Cardiac muscle cell (in vitro differentiated cells and primary cell): ENCODE measurements around the gene TM4SF20. TPM values are rescaled to one million over a fixed set of nuclear protein-coding genes. Genes with fewer than 3 reads are reported as not detected.
A peak's percentile ranks its signal among the peaks of the same experiment; 100 is the strongest.

Experiments used
- DNase-seq, 2 donors: peaks; one replicate each; pipeline versions ENCODE4 v3.0.0 to v3.0.0-alpha.2; 2010 to 2017; ENCODE audit warnings: low read depth in 1 of 2, low spot score in 1 of 2
- H3K27ac ChIP-seq: fragments of 200-600 bp; sonication (generic); 2 replicates; pipeline ENCODE4 v1.5.1; 2016
- H3K27me3 ChIP-seq: fragments of 200-600 bp; sonication (generic); 2 replicates; pipeline ENCODE4 v1.6.0; 2016; ENCODE audit warnings: control low read depth
- H3K36me3 ChIP-seq: fragments of 200-600 bp; sonication (generic); 2 replicates; pipeline ENCODE4 v1.5.1; 2016; ENCODE audit warnings: control low read depth
- H3K4me1 ChIP-seq: fragments of 200-600 bp; sonication (generic); 2 replicates; pipeline ENCODE4 v1.8.1; 2017; ENCODE audit warnings: low read depth, mild to moderate bottlenecking, mixed run types
- H3K4me3 ChIP-seq: fragments of 200-600 bp; sonication (generic); 2 replicates; pipeline ENCODE4 v1.5.1; 2016; ENCODE audit warnings: mild to moderate bottlenecking
- H3K9me3 ChIP-seq: fragments of 200-600 bp; sonication (generic); 2 replicates; pipeline ENCODE4 v1.5.1; 2017; ENCODE audit warnings: low read depth, mild to moderate bottlenecking, control low read depth
- polyA plus RNA-seq: library from polyadenylated mRNA; unstranded; fragments of >200 nt; fragmentation: Nextera tagmentation; extraction: Ambion mirVana; gene quantifications from 2 replicates; pipeline ENCODE4 v1.2.1, GENCODE V29; 2016
- total RNA-seq: library from RNA; depleted of rRNA; stranded (reverse); fragments of >200 nt; gene quantifications from 2 replicates; pipeline ENCODE4 v1.2.3, GENCODE V29; 2016
- TF ChIP-seq, protein P1 (sequence below): IDR thresholded peaks from 2 replicates; pipeline ENCODE4 v1.5.1; 2012; ENCODE audit warnings: low read depth, mild to moderate bottlenecking, low read length

TM4SF20 gene
- total and polyA plus RNA-seq, 2 experiments from 2014 or later, result not detected

DNA sequence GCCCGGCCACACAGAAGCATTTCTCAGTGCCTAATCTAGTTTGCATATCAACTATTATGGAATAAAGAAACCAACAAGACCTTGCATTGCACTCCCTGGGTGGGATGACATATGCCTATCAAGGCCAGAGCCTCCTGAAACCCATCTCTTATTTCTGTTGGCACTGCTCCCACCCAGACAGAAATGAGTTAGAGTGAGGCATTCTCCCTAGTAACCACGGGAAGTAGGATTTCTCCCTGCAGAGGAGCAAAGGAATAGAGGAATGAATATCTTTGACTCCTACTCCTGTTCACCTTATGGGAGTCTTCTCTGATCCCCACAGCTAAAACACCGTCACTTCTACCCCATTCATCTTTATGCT is 32.9 kb upstream of the TM4SF20 start:
- Histone ChIP-seq H3K4me3 (no peak overlapping the region), H3K36me3 (no peaks in the 10 kb centered on the region), H3K27me3 (no peaks in the 10 kb centered on the region), H3K27ac (no peak overlapping the region), H3K4me1 (no peaks in the 10 kb centered on the region), H3K9me3 (no peaks in the 10 kb centered on the region)
- DNase-seq, result no peak
- TF ChIP-seq, protein P1, sequence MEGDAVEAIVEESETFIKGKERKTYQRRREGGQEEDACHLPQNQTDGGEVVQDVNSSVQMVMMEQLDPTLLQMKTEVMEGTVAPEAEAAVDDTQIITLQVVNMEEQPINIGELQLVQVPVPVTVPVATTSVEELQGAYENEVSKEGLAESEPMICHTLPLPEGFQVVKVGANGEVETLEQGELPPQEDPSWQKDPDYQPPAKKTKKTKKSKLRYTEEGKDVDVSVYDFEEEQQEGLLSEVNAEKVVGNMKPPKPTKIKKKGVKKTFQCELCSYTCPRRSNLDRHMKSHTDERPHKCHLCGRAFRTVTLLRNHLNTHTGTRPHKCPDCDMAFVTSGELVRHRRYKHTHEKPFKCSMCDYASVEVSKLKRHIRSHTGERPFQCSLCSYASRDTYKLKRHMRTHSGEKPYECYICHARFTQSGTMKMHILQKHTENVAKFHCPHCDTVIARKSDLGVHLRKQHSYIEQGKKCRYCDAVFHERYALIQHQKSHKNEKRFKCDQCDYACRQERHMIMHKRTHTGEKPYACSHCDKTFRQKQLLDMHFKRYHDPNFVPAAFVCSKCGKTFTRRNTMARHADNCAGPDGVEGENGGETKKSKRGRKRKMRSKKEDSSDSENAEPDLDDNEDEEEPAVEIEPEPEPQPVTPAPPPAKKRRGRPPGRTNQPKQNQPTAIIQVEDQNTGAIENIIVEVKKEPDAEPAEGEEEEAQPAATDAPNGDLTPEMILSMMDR, result no peak

GRCh38 chr2:227411320-227411989 is 32.3 kb upstream of the TM4SF20 start:
- Histone ChIP-seq H3K36me3 (no peaks in the 10 kb centered on the region), H3K9me3 (no peaks in the 10 kb centered on the region), H3K4me3 (no peak overlapping the region), H3K27me3 (no peaks in the 10 kb centered on the region), H3K4me1 (peaks cover 4% of the 10 kb centered on the region), H3K27ac (no peak overlapping the region)
- peak in 1 of 2 donors; percentile 51 for DNase-seq
- TF ChIP-seq, protein P1, result no peak

GRCh38 chr2:227410191-227410590 is 31.1 kb upstream of the TM4SF20 start:
- DNase-seq, result no peak
- H3K9me3 ChIP-seq, result no peaks in the 10 kb centered on the region
- H3K4me3 ChIP-seq, result no peak overlapping the region
- H3K27ac ChIP-seq, result no peak overlapping the region
- TF ChIP-seq, protein P1, result no peak
- H3K4me1 ChIP-seq, result peaks cover 5% of the 10 kb centered on the region
- no peaks in the 10 kb centered on the region for H3K27me3 ChIP-seq
- H3K36me3 ChIP-seq, result no peaks in the 10 kb centered on the region

DNA sequence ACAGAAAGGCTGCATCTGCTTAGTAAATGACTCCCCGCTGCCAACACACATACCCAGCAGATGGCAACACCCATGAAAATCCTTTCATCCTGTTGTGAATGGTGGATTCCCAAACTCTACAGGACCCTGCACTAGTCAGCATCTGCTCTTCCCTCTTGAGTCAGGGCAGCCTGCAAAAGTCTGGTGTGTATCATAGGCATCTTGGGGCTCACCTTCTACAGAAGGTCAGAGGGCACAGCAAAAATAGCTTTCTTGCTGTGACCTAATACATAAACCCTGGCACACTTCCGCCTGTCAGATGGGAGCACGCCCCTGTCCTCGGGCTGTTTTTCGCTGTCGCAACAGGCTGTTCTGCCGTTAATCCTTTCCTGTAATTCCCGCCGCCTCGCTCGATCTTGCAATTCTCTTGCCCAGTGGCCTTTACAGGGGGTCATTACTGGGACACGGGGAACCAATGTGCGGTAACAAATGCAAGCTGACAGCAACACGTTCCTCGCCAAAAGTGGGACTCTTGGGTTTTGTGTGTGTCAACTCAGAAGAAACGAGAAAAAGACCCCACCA is 28.6 kb upstream of the TM4SF20 start:
- no peaks in the 10 kb centered on the region for H3K36me3 ChIP-seq
- H3K27ac ChIP-seq, result no peak overlapping the region
- no peaks in the 10 kb centered on the region for H3K27me3 ChIP-seq
- DNase-seq, result no peak
- TF ChIP-seq, protein P1, result no peak
- H3K4me1 ChIP-seq, result peaks cover 5% of the 10 kb centered on the region
- H3K9me3 ChIP-seq, result no peaks in the 10 kb centered on the region
- no peak overlapping the region for H3K4me3 ChIP-seq

- H3K36me3 ChIP-seq, result no peaks in the 10 kb centered on the region
- DNase-seq, result peak; percentile 96 to 99
- TF ChIP-seq, protein P1, result peak; percentile 76
- H3K4me1 ChIP-seq, result peaks cover 5% of the 10 kb centered on the region
- no peaks in the 10 kb centered on the region for H3K9me3 ChIP-seq
- no peak overlapping the region for H3K4me3 ChIP-seq
- peak overlapping the region; percentile 68 for H3K27ac ChIP-seq
- no peaks in the 10 kb centered on the region for H3K27me3 ChIP-seq
Measured at GRCh38 chr2:227406177-227407031, 27.3 kb upstream of the TM4SF20 start.
